Measurements from ENCODE around the gene HIVEP3.

Gene HIVEP3

DNA sequence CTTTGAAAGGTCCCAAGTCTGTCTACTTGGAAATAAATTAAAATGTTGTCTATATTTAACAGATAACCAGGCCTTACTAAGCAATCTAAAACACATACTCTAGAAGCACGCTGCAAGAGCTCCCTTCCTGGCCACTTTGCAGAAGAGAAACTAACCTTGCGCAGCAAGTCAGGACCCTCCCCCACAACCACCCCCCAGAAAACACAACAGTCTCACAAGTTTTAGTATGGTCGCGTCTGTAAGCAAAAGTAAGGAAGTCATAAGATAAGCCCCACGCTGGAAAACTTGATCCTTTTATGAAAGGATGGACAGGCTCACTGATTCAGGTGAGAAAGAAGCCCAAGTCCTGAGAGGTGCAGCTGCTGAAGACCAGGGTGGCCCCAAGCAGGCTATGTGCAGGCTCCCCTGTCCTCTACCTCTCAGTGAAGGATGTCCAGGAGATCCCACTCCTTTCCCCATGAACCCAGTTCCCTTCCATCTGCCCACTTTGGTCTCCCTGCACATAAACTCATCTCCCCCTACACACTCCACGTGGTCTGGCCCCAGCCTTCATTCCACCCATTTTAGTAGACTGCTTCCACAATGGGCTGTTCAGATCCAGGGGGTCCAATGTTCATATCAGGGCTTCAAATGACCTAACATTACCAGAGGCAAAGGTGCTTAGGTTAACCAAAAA lies 23.8 kb downstream of the HIVEP3 start:
- TF ChIP-seq GABPA (IDR thresholded peaks at IDR 0.05; ENCODE audit: low read depth) = no peak
- H3K4me3 ChIP-seq (replicated peaks; ENCODE audit: insufficient read depth, low read length) = no peak overlapping the region
- no peak overlapping the region for H3K27ac ChIP-seq (replicated peaks)
- DNase-seq (ENCODE audit: low read depth in 1 of 2, low spot score in 1 of 2) = no peak
- no peaks in the 10 kb centered on the region for H3K27me3 ChIP-seq (ENCODE audit: insufficient read depth, poor library complexity, severe bottlenecking)

GRCh38 chr1:41894101-41894807 lies 24.5 kb downstream of the HIVEP3 start:
- H3K27me3 ChIP-seq (ENCODE audit: insufficient read depth, poor library complexity, severe bottlenecking) = no peaks in the 10 kb centered on the region
- DNase-seq (ENCODE audit: low read depth in 1 of 2, low spot score in 1 of 2) = no peak
- TF ChIP-seq SPI1 (IDR thresholded peaks at IDR 0.05; ENCODE audit: borderline replicate concordance, low read depth) (no peak), GABPA (IDR thresholded peaks at IDR 0.05; ENCODE audit: low read depth) (no peak), POLR2AphosphoS5 (IDR thresholded peaks at IDR 0.05; ENCODE audit: low read depth) (no peak)
- TF ChIP-seq, protein P1, sequence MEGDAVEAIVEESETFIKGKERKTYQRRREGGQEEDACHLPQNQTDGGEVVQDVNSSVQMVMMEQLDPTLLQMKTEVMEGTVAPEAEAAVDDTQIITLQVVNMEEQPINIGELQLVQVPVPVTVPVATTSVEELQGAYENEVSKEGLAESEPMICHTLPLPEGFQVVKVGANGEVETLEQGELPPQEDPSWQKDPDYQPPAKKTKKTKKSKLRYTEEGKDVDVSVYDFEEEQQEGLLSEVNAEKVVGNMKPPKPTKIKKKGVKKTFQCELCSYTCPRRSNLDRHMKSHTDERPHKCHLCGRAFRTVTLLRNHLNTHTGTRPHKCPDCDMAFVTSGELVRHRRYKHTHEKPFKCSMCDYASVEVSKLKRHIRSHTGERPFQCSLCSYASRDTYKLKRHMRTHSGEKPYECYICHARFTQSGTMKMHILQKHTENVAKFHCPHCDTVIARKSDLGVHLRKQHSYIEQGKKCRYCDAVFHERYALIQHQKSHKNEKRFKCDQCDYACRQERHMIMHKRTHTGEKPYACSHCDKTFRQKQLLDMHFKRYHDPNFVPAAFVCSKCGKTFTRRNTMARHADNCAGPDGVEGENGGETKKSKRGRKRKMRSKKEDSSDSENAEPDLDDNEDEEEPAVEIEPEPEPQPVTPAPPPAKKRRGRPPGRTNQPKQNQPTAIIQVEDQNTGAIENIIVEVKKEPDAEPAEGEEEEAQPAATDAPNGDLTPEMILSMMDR (IDR thresholded peaks at IDR 0.05; ENCODE audit: insufficient read depth, low read length) = no peak
- TF ChIP-seq, protein P2, sequence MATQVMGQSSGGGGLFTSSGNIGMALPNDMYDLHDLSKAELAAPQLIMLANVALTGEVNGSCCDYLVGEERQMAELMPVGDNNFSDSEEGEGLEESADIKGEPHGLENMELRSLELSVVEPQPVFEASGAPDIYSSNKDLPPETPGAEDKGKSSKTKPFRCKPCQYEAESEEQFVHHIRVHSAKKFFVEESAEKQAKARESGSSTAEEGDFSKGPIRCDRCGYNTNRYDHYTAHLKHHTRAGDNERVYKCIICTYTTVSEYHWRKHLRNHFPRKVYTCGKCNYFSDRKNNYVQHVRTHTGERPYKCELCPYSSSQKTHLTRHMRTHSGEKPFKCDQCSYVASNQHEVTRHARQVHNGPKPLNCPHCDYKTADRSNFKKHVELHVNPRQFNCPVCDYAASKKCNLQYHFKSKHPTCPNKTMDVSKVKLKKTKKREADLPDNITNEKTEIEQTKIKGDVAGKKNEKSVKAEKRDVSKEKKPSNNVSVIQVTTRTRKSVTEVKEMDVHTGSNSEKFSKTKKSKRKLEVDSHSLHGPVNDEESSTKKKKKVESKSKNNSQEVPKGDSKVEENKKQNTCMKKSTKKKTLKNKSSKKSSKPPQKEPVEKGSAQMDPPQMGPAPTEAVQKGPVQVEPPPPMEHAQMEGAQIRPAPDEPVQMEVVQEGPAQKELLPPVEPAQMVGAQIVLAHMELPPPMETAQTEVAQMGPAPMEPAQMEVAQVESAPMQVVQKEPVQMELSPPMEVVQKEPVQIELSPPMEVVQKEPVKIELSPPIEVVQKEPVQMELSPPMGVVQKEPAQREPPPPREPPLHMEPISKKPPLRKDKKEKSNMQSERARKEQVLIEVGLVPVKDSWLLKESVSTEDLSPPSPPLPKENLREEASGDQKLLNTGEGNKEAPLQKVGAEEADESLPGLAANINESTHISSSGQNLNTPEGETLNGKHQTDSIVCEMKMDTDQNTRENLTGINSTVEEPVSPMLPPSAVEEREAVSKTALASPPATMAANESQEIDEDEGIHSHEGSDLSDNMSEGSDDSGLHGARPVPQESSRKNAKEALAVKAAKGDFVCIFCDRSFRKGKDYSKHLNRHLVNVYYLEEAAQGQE (IDR thresholded peaks at IDR 0.05; ENCODE audit: insufficient replicate concordance, low read depth) = no peak
- H3K4me3 ChIP-seq (replicated peaks; ENCODE audit: insufficient read depth, low read length) = no peak overlapping the region
- H3K27ac ChIP-seq (replicated peaks) = no peak overlapping the region

- H3K27ac ChIP-seq (replicated peaks) = no peak overlapping the region
- no peak for DNase-seq (ENCODE audit: low read depth in 1 of 2, low spot score in 1 of 2)
- no peaks in the 10 kb centered on the region for H3K27me3 ChIP-seq (ENCODE audit: insufficient read depth, poor library complexity, severe bottlenecking)
- no peak overlapping the region for H3K4me3 ChIP-seq (replicated peaks; ENCODE audit: insufficient read depth, low read length)
- no peak for TF ChIP-seq POLR2AphosphoS5 (IDR thresholded peaks at IDR 0.05; ENCODE audit: low read depth)
- TF ChIP-seq, protein P1 (IDR thresholded peaks at IDR 0.05; ENCODE audit: insufficient read depth, low read length) = no peak
- TF ChIP-seq, protein P2 (IDR thresholded peaks at IDR 0.05; ENCODE audit: insufficient replicate concordance, low read depth) = no peak
- TF ChIP-seq SPI1 (IDR thresholded peaks at IDR 0.05; ENCODE audit: borderline replicate concordance, low read depth) = no peak
- TF ChIP-seq GABPA (IDR thresholded peaks at IDR 0.05; ENCODE audit: low read depth) = no peak
Observed at GRCh38 chr1:41892301-41892781, 26.4 kb downstream of the HIVEP3 start.

GRCh38 chr1:41891199-41891896 lies 27.4 kb downstream of the HIVEP3 start:
- DNase-seq (ENCODE audit: low read depth in 1 of 2, low spot score in 1 of 2) = no peak
- Histone ChIP-seq H3K27ac (replicated peaks) (no peak overlapping the region), H3K4me3 (replicated peaks; ENCODE audit: insufficient read depth, low read length) (no peak overlapping the region), H3K27me3 (ENCODE audit: insufficient read depth, poor library complexity, severe bottlenecking) (no peaks in the 10 kb centered on the region)
- TF ChIP-seq, protein P1 (IDR thresholded peaks at IDR 0.05; ENCODE audit: insufficient read depth, low read length) = no peak
- TF ChIP-seq GABPA (IDR thresholded peaks at IDR 0.05; ENCODE audit: low read depth) (no peak), SPI1 (IDR thresholded peaks at IDR 0.05; ENCODE audit: borderline replicate concordance, low read depth) (no peak), POLR2AphosphoS5 (IDR thresholded peaks at IDR 0.05; ENCODE audit: low read depth) (no peak)
- TF ChIP-seq, protein P2 (IDR thresholded peaks at IDR 0.05; ENCODE audit: insufficient replicate concordance, low read depth) = no peak
